H9 (cell line): ENCODE measurements around the gene VAPA. TPM values are rescaled to one million over a fixed set of nuclear protein-coding genes. Genes with fewer than 3 reads are reported as not detected.

Experiments used
- DNase-seq: peaks from one replicate; pipeline ENCODE4 v3.0.0-alpha.2; 2017
- H2AFZ ChIP-seq: one replicate; pipeline ENCODE4 v1.6.1; 2013; ENCODE audit warnings: mild to moderate bottlenecking, low read length, control low read depth, moderate library complexity
- H2AK5ac ChIP-seq: 2 replicates; pipeline ENCODE4 v1.6.1; 2013; ENCODE audit warnings: low read length, control low read depth, mixed read lengths; ENCODE audit not compliant: insufficient read length
- H2BK120ac ChIP-seq: one replicate; pipeline ENCODE4 v1.6.1; 2013; ENCODE audit warnings: low read depth, mild to moderate bottlenecking, low read length, control low read depth, inconsistent platforms; ENCODE audit not compliant: poor library complexity, severe bottlenecking
- H2BK12ac ChIP-seq: 2 replicates; pipeline ENCODE4 v1.6.1; 2013; ENCODE audit warnings: low read length, control low read depth, mixed read lengths, low read depth; ENCODE audit not compliant: insufficient read length
- H2BK15ac ChIP-seq: 2 replicates; pipeline ENCODE4 v1.6.1; 2013; ENCODE audit warnings: low read depth, low read length, control low read depth
- H2BK20ac ChIP-seq: one replicate; pipeline ENCODE4 v1.6.1; 2013; ENCODE audit warnings: low read depth, mild to moderate bottlenecking, low read length, control low read depth, inconsistent platforms; ENCODE audit not compliant: poor library complexity, severe bottlenecking
- H2BK5ac ChIP-seq: 2 replicates; pipeline ENCODE4 v1.6.1; 2013; ENCODE audit warnings: low read length, control low read depth, mixed read lengths; ENCODE audit not compliant: insufficient read length
- H3K14ac ChIP-seq: 2 replicates; pipeline ENCODE4 v1.6.1; 2013; ENCODE audit warnings: low read length, control low read depth; ENCODE audit not compliant: insufficient read depth
- H3K18ac ChIP-seq: 2 replicates; pipeline ENCODE4 v1.6.1; 2013; ENCODE audit warnings: low read depth, mild to moderate bottlenecking, mixed read lengths, low read length, control low read depth; ENCODE audit not compliant: insufficient read length
- H3K23ac ChIP-seq: 2 replicates; pipeline ENCODE4 v1.6.1; 2013; ENCODE audit warnings: low read length, control low read depth, mixed read lengths, low read depth; ENCODE audit not compliant: insufficient read length
- H3K23me2 ChIP-seq: 2 replicates; pipeline ENCODE4 v1.6.1; 2013; ENCODE audit warnings: low read depth, mild to moderate bottlenecking, mixed read lengths, low read length, control low read depth; ENCODE audit not compliant: insufficient read length, poor library complexity, severe bottlenecking
- H3K27ac ChIP-seq: 2 replicates; pipeline ENCODE4 v1.5.1; 2013; ENCODE audit warnings: low read length, control low read depth, mixed read lengths, low read depth; ENCODE audit not compliant: insufficient read length
- H3K27me3 ChIP-seq: 2 replicates; pipeline ENCODE4 v1.6.1; 2013; ENCODE audit warnings: low read length, control low read depth, inconsistent platforms; ENCODE audit not compliant: insufficient read depth
- H3K4ac ChIP-seq: 2 replicates; pipeline ENCODE4 v1.6.1; 2013; ENCODE audit warnings: low read depth, mild to moderate bottlenecking, control low read depth, inconsistent platforms, low read length, moderate library complexity
- H3K4me1 ChIP-seq: 2 replicates; pipeline ENCODE4 v1.6.1; 2013; ENCODE audit warnings: low read length, control low read depth, inconsistent platforms; ENCODE audit not compliant: insufficient read depth
- H3K4me2 ChIP-seq: 2 replicates; pipeline ENCODE4 v1.6.1; 2013; ENCODE audit warnings: low read length, control low read depth, mixed read lengths; ENCODE audit not compliant: insufficient read length, insufficient read depth
- H3K56ac ChIP-seq: 2 replicates; pipeline ENCODE4 v1.6.1; 2013; ENCODE audit warnings: low read depth, mild to moderate bottlenecking, mixed read lengths, low read length, control low read depth; ENCODE audit not compliant: insufficient read length
- H3K79me1 ChIP-seq: 2 replicates; pipeline ENCODE4 v1.6.1; 2013; ENCODE audit warnings: low read depth, mild to moderate bottlenecking, moderate library complexity, low read length, control low read depth, inconsistent platforms; ENCODE audit not compliant: insufficient read depth, poor library complexity, severe bottlenecking
- H3K79me2 ChIP-seq: 2 replicates; pipeline ENCODE4 v1.6.1; 2013; ENCODE audit warnings: low read length, control low read depth, inconsistent platforms; ENCODE audit not compliant: insufficient read depth
- H3K9ac ChIP-seq: 2 replicates; pipeline ENCODE4 v1.6.1; 2013; ENCODE audit warnings: low read length, control low read depth, mixed read lengths; ENCODE audit not compliant: insufficient read length; ENCODE audit errors: extremely low read depth
- H3K9me3 ChIP-seq: one replicate; pipeline ENCODE4 v1.6.1; 2013; ENCODE audit warnings: low read depth, low read length, inconsistent platforms; ENCODE audit not compliant: control insufficient read depth
- H3T11ph ChIP-seq: one replicate; pipeline ENCODE4 v1.6.1; 2013; ENCODE audit warnings: mild to moderate bottlenecking, low read length, control low read depth, inconsistent platforms
- H4K20me1 ChIP-seq: one replicate; pipeline ENCODE4 v1.6.1; 2013; ENCODE audit not compliant: control insufficient read depth, insufficient read length, insufficient read depth
- H4K5ac ChIP-seq: 2 replicates; pipeline ENCODE4 v1.6.1; 2013; ENCODE audit warnings: low read depth, mild to moderate bottlenecking, mixed read lengths, low read length, control low read depth; ENCODE audit not compliant: insufficient read length
- H4K8ac ChIP-seq: replicated peaks from 2 replicates; pipeline ENCODE4 v1.6.1; 2013; ENCODE audit warnings: low read length, control low read depth, mixed read lengths, low read depth; ENCODE audit not compliant: insufficient read length
- H4K91ac ChIP-seq: 2 replicates; pipeline ENCODE4 v1.6.1; 2013; ENCODE audit warnings: low read depth, mild to moderate bottlenecking, moderate library complexity, mixed read lengths, low read length, control low read depth; ENCODE audit not compliant: insufficient read length
- H3K27ac Mint-ChIP-seq, 3 experiments: 2 replicates in 2 of 3; 3 replicates in 1 of 3; pipeline ENCODE4 v1.8.0; 2020 to 2021; ENCODE audit warnings: mixed read lengths in 3 of 3, mild to moderate bottlenecking in 1 of 3, moderate library complexity in 1 of 3
- H3K27me3 Mint-ChIP-seq: 2 replicates; pipeline ENCODE4 v1.8.0; 2021; ENCODE audit warnings: low read depth, mild to moderate bottlenecking, moderate library complexity, mixed read lengths
- H3K36me3 Mint-ChIP-seq, 3 experiments: 2 replicates in 2 of 3; 3 replicates in 1 of 3; pipeline ENCODE4 v1.8.0; 2020 to 2021; ENCODE audit warnings: low read depth in 3 of 3, mixed read lengths in 3 of 3; ENCODE audit not compliant: insufficient read depth in 1 of 3
- H3K4me1 Mint-ChIP-seq, 2 experiments: 2 replicates each; pipeline ENCODE4 v1.8.0; 2020; ENCODE audit warnings: mixed read lengths in 2 of 2
- H3K4me3 Mint-ChIP-seq, 2 experiments: 2 replicates in 1 of 2; 3 replicates in 1 of 2; pipeline ENCODE4 v1.8.0; 2020 to 2021; ENCODE audit warnings: mild to moderate bottlenecking in 2 of 2, mixed read lengths in 2 of 2, moderate library complexity in 1 of 2
- H3K9me3 Mint-ChIP-seq, 2 experiments: 2 replicates in 1 of 2; 3 replicates in 1 of 2; pipeline ENCODE4 v1.8.0; 2020; ENCODE audit warnings: mild to moderate bottlenecking in 2 of 2, mixed read lengths in 2 of 2, moderate library complexity in 1 of 2
- CTCF ChIP-seq: fragments of 200-600 bp; sonication (generic); conservative IDR thresholded peaks from 3 replicates; pipeline ENCODE4 v1.8.0; 2021; ENCODE audit warnings: antibody characterized with exemption, mild to moderate bottlenecking
- WGBS: extraction: QIAGEN DNeasy Blood & Tissue Kit; methylation state at CpG from one replicate; pipeline ENCODE4 v1.1.7; 2013; ENCODE audit warnings: missing lambda C conversion rate, low lambda C conversion rate, mixed read lengths; ENCODE audit not compliant: insufficient read length; ENCODE audit errors: extremely low coverage; 5-methylcytosine and 5-hydroxymethylcytosine counted together
- total RNA-seq: library from RNA; stranded (reverse); gene quantifications from 2 replicates; pipeline ENCODE4 v1.2.1, GENCODE V29; 2021

Gene VAPA
- total RNA-seq, 1 experiment from 2014 or later: 141 TPM

GRCh38 chr18:10006311-10006893 is 92.6 kb downstream of the VAPA start:
- Histone ChIP-seq H2BK12ac (no peak overlapping the region), H3K23me2 (no peaks in the 10 kb centered on the region), H4K91ac (no peak overlapping the region), H3K9ac (no peak overlapping the region), H3K27ac (no peak overlapping the region), H4K20me1 (no peaks in the 10 kb centered on the region), H3K14ac (no peak overlapping the region), H3K79me1 (no peaks in the 10 kb centered on the region), H3K79me2 (no peaks in the 10 kb centered on the region), H2AK5ac (no peak overlapping the region), H3K4me2 (no peak overlapping the region), H3K23ac (no peak overlapping the region), H2BK120ac (no peak overlapping the region), H2BK20ac (no peak overlapping the region), H3K56ac (no peak overlapping the region), H4K8ac (no peak overlapping the region), H3K4me1 (no peaks in the 10 kb centered on the region), H4K5ac (no peak overlapping the region), H2BK5ac (no peak overlapping the region), H3K18ac (no peak overlapping the region), H3T11ph (no peak overlapping the region), H3K4ac (no peak overlapping the region), H2AFZ (no peak overlapping the region), H3K27me3 (no peaks in the 10 kb centered on the region), H3K9me3 (no peaks in the 10 kb centered on the region), H2BK15ac (no peak overlapping the region)
- no peaks in the 10 kb centered on the region for H3K4me1 Mint-ChIP-seq
- no peaks in the 10 kb centered on the region for H3K36me3 Mint-ChIP-seq
- no CpG with 5 or more reads among the region's 4 CpGs for WGBS
- peaks cover 6% of the 10 kb centered on the region for H3K27me3 Mint-ChIP-seq
- TF ChIP-seq CTCF: no peak
- H3K27ac Mint-ChIP-seq: no peak overlapping the region
- no peaks in the 10 kb centered on the region for H3K9me3 Mint-ChIP-seq
- no peak overlapping the region for H3K4me3 Mint-ChIP-seq
- DNase-seq: no peak
